ENCODE results near the gene PLEKHA1. TPM values are rescaled to one million over a fixed set of nuclear protein-coding genes. Genes with fewer than 3 reads are reported as not detected.

Gene PLEKHA1
- total RNA-seq, 1 experiment from 2014 or later = 7.3 TPM

DNA sequence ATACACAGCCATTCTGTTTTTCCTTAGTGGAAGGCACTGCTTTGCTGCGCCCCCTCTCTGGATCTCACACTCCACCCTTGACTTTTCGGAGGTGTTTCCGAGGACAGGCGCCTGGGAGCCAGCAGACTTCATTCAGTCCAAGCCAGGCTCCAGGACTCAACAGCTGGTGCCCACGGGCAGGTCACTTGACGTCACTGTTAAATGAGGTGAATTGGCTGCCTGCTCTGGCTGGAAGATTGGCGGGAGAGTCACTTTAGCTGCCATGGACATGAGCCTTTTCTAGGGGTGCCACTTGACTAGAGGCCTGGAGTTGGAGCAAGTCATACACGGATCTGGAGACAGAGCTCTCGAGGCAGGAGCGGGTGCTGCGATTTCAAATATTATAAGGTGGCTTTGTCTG is 90.1 kb downstream of the PLEKHA1 start:
- Histone ChIP-seq H3K79me2 (ENCODE audit: low read length) (no peaks in the 10 kb centered on the region), H2AFZ (ENCODE audit: low read length) (no peak overlapping the region), H3K4me2 (ENCODE audit: low read depth, low read length, poor library complexity, severe bottlenecking) (no peak overlapping the region), H3K9ac (ENCODE audit: low read length) (no peak overlapping the region), H3K27me3 (ENCODE audit: low read length) (no peaks in the 10 kb centered on the region), H3K9me3 (ENCODE audit: low read length) (no peaks in the 10 kb centered on the region), H3K9me2 (replicated peaks; ENCODE audit: insufficient read depth, low read length) (no peaks in the 10 kb centered on the region), H3K4me3 (ENCODE audit: low read length) (no peak overlapping the region), H3K27ac (ENCODE audit: low read length) (no peak overlapping the region), H3K36me3 (ENCODE audit: insufficient read depth, low read length) (no peaks in the 10 kb centered on the region), H4K20me1 (ENCODE audit: insufficient read depth, low read depth, low read length) (no peaks in the 10 kb centered on the region), H3K4me1 (ENCODE audit: low read length) (no peaks in the 10 kb centered on the region)
- DNase-seq = no peak

DNA sequence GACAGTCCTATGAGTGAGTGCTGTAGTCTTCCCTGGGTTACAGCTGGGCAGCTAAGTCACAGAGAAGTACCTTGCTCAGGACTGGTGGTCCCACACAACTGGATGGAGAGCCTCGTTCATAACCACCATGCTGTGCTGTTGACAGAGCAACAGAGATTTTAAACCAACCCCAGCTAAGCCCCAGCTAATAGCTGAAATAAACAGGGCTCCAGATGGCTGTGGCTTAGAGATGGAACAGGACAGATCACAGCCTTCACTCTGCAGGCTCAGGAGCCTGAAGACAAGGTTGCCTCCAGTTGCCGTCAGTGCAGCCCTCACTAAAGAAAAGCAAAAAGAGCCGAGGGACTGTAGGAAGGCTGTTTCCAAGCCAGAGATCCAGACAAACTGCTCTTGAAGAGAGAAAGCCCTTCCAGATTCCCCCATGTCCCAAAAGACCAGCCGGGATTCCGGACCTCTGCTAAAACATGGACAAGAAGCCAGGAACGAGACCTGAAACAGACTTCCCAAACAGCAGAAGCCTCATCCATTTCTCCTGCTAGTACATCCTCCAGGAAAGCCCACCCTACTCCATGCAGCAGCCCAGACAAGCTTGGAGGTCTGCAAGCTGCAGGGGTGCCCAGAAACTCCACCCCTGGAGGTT is 91.0 kb downstream of the PLEKHA1 start:
- Histone ChIP-seq H3K4me2 (ENCODE audit: low read depth, low read length, poor library complexity, severe bottlenecking) (no peak overlapping the region), H3K27ac (ENCODE audit: low read length) (no peak overlapping the region), H3K27me3 (ENCODE audit: low read length) (no peaks in the 10 kb centered on the region), H3K36me3 (ENCODE audit: insufficient read depth, low read length) (no peaks in the 10 kb centered on the region), H3K9me2 (replicated peaks; ENCODE audit: insufficient read depth, low read length) (no peaks in the 10 kb centered on the region), H3K9me3 (ENCODE audit: low read length) (no peaks in the 10 kb centered on the region), H3K79me2 (ENCODE audit: low read length) (no peaks in the 10 kb centered on the region), H3K4me1 (ENCODE audit: low read length) (no peaks in the 10 kb centered on the region), H3K4me3 (ENCODE audit: low read length) (no peak overlapping the region), H2AFZ (ENCODE audit: low read length) (no peak overlapping the region), H3K9ac (ENCODE audit: low read length) (no peak overlapping the region), H4K20me1 (ENCODE audit: insufficient read depth, low read depth, low read length) (no peaks in the 10 kb centered on the region)
- DNase-seq = no peak

DNA sequence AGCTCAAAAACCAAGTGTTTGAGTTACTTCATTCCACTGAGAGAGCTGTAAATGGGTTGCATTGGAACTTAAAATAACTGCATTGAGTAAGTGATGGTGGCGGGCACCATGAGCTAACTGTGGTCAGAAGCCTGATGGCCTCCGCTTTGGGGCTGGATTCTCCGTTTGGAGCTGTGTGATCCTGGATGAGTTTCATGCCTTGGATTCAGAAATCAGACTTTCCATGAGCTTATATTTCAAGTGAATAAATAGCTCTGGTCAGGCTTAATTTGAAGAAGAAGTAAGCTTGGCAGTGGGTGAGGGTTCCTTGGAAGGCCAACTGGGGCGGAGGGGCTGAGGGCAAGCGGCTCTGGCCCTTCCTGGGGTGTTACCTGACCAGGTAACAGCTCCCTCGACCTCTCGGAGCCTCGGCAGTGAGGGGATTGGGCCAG is 92.5 kb downstream of the PLEKHA1 start:
- Histone ChIP-seq H3K9me3 (ENCODE audit: low read length) (no peaks in the 10 kb centered on the region), H3K9me2 (replicated peaks; ENCODE audit: insufficient read depth, low read length) (no peaks in the 10 kb centered on the region), H3K27me3 (ENCODE audit: low read length) (no peaks in the 10 kb centered on the region), H4K20me1 (ENCODE audit: insufficient read depth, low read depth, low read length) (no peaks in the 10 kb centered on the region), H3K79me2 (ENCODE audit: low read length) (no peaks in the 10 kb centered on the region), H3K4me1 (ENCODE audit: low read length) (no peaks in the 10 kb centered on the region), H2AFZ (ENCODE audit: low read length) (no peak overlapping the region), H3K36me3 (ENCODE audit: insufficient read depth, low read length) (no peaks in the 10 kb centered on the region), H3K9ac (ENCODE audit: low read length) (no peak overlapping the region), H3K4me3 (ENCODE audit: low read length) (no peak overlapping the region), H3K27ac (ENCODE audit: low read length) (no peak overlapping the region), H3K4me2 (ENCODE audit: low read depth, low read length, poor library complexity, severe bottlenecking) (no peak overlapping the region)
- no peak for DNase-seq

DNA sequence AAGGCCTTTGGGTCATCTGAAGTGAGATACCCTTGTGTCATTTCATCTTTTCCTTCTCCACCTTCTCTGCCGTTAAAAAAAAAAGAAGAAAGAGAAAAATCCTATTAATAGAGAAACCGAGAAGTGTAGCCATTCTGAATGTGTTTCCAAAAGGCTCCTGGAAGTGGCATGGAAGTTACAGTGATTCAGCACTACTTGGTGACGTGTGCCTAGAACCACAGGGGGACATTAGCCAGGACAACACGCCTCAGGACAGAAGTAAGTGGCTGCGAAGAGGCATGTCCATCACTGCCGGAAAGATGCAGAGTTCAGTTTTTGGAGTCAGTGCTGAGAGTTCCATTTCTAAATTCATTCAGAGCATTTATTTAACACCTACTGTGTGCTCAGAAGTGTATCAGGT is 93.2 kb downstream of the PLEKHA1 start:
- no peaks in the 10 kb centered on the region for H3K79me2 ChIP-seq (ENCODE audit: low read length)
- H3K36me3 ChIP-seq (ENCODE audit: insufficient read depth, low read length) = no peaks in the 10 kb centered on the region
- no peaks in the 10 kb centered on the region for H3K27me3 ChIP-seq (ENCODE audit: low read length)
- DNase-seq = no peak
- no peak overlapping the region for H3K4me3 ChIP-seq (ENCODE audit: low read length)
- H2AFZ ChIP-seq (ENCODE audit: low read length) = no peak overlapping the region
- no peak overlapping the region for H3K4me2 ChIP-seq (ENCODE audit: low read depth, low read length, poor library complexity, severe bottlenecking)
- H4K20me1 ChIP-seq (ENCODE audit: insufficient read depth, low read depth, low read length) = no peaks in the 10 kb centered on the region
- no peak overlapping the region for H3K9ac ChIP-seq (ENCODE audit: low read length)
- no peaks in the 10 kb centered on the region for H3K4me1 ChIP-seq (ENCODE audit: low read length)
- no peaks in the 10 kb centered on the region for H3K9me2 ChIP-seq (replicated peaks; ENCODE audit: insufficient read depth, low read length)
- no peak overlapping the region for H3K27ac ChIP-seq (ENCODE audit: low read length)
- H3K9me3 ChIP-seq (ENCODE audit: low read length) = no peaks in the 10 kb centered on the region

DNA sequence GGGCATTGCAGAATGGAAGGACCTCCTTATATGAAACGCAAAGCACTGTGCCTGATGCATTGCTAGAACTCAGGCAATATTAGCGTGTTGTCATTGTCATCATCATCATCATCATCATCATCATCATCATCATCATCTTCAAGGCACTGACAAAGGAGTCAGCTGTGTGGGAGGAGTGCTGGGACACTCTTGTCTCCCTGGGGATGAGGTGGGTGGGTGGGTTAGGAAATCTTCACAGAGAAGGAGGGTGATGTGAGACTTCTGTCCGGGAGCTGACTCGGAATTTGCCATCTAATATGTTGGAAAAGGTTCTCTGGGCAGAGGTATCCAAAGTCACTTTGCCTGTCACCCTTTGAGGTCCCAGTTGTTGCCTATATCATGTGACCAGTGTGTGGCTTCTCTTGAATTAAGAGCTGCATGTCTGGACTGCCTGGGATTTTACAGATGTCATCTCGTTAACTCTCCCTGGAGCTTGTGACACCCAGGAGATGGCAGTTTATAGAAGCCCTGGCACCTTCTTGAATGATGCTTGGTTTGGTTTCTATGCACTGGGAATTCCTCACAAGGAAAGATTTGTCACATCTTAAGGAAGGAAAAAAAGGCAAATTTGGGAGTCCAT is 93.9 kb downstream of the PLEKHA1 start:
- no peaks in the 10 kb centered on the region for H4K20me1 ChIP-seq (ENCODE audit: insufficient read depth, low read depth, low read length)
- no peak overlapping the region for H3K4me3 ChIP-seq (ENCODE audit: low read length)
- no peak for DNase-seq
- H3K36me3 ChIP-seq (ENCODE audit: insufficient read depth, low read length) = no peaks in the 10 kb centered on the region
- no peak overlapping the region for H3K4me2 ChIP-seq (ENCODE audit: low read depth, low read length, poor library complexity, severe bottlenecking)
- H3K27me3 ChIP-seq (ENCODE audit: low read length) = no peaks in the 10 kb centered on the region
- no peaks in the 10 kb centered on the region for H3K9me3 ChIP-seq (ENCODE audit: low read length)
- no peaks in the 10 kb centered on the region for H3K79me2 ChIP-seq (ENCODE audit: low read length)
- no peaks in the 10 kb centered on the region for H3K9me2 ChIP-seq (replicated peaks; ENCODE audit: insufficient read depth, low read length)
- no peak overlapping the region for H2AFZ ChIP-seq (ENCODE audit: low read length)
- H3K9ac ChIP-seq (ENCODE audit: low read length) = no peak overlapping the region
- no peak overlapping the region for H3K27ac ChIP-seq (ENCODE audit: low read length)
- no peaks in the 10 kb centered on the region for H3K4me1 ChIP-seq (ENCODE audit: low read length)

DNA sequence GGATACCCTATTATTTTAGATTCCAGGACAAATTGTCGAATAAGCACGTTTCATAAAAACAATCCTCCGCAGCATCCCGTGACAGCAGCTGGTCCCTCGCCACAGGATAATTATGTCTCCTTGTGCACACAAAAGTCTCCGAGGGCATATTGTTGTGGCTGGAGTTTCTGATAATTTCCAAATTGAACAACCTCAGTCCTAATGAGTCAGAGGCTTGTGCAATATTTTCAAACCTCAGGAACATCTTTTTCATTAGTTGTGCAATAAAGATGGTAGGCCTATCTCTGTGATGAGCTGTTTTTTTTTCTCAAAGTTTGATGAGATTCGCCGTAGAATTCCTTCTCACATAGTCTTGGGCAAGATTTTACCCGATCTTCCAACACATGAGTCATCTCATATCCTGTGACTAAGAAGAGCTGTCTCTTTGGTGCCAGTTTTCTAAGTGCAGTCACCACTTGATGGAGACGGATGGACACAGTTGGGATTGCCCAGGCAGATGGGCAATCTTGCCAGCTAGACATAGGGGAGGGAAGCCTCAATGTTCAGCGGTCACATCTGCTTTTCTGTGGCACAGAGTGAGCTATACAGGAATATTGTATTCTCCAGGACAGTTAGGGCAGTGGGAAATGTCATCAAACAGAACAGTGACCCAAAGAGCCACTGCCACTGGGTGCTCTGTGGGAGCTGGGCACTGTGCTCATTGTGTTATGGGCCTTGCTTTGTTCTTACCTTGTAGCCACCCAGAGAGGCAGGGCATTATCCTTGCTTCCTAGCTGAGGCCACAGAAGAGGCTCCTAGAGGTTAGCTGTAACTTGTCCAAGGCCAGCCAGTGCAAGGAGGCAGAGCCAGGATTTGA is 94.6 kb downstream of the PLEKHA1 start:
- H3K36me3 ChIP-seq (ENCODE audit: insufficient read depth, low read length) = no peaks in the 10 kb centered on the region
- H3K4me3 ChIP-seq (ENCODE audit: low read length) = no peak overlapping the region
- H3K27ac ChIP-seq (ENCODE audit: low read length) = no peak overlapping the region
- H3K27me3 ChIP-seq (ENCODE audit: low read length) = no peaks in the 10 kb centered on the region
- no peaks in the 10 kb centered on the region for H3K4me1 ChIP-seq (ENCODE audit: low read length)
- no peaks in the 10 kb centered on the region for H3K79me2 ChIP-seq (ENCODE audit: low read length)
- H3K9ac ChIP-seq (ENCODE audit: low read length) = no peak overlapping the region
- no peaks in the 10 kb centered on the region for H3K9me2 ChIP-seq (replicated peaks; ENCODE audit: insufficient read depth, low read length)
- no peak for DNase-seq
- no peak overlapping the region for H2AFZ ChIP-seq (ENCODE audit: low read length)
- H3K4me2 ChIP-seq (ENCODE audit: low read depth, low read length, poor library complexity, severe bottlenecking) = no peak overlapping the region
- H3K9me3 ChIP-seq (ENCODE audit: low read length) = no peaks in the 10 kb centered on the region
- no peaks in the 10 kb centered on the region for H4K20me1 ChIP-seq (ENCODE audit: insufficient read depth, low read depth, low read length)

DNA sequence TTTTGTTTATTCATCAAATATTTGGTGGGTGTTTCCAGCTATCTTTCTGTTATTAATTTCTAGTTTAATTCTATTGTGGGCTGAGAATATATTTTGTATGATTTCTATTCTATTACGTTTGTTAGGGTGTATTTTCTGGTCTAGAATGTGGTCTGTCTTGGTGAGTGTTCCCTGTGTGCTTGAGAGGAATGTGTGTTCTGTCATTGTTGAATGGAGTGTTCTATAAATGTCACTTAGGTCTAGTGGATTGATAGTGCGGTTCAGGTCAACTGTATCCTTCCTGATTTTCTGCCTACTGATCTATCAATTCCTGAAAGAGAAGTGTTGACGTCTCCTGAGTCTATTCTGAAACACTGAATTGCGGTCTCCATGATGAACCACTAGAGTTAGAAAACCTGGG is 95.3 kb downstream of the PLEKHA1 start:
- DNase-seq = no peak
- no peaks in the 10 kb centered on the region for H3K27me3 ChIP-seq (ENCODE audit: low read length)
- no peaks in the 10 kb centered on the region for H3K36me3 ChIP-seq (ENCODE audit: insufficient read depth, low read length)
- H4K20me1 ChIP-seq (ENCODE audit: insufficient read depth, low read depth, low read length) = no peaks in the 10 kb centered on the region
- H3K4me3 ChIP-seq (ENCODE audit: low read length) = no peak overlapping the region
- H3K27ac ChIP-seq (ENCODE audit: low read length) = no peak overlapping the region
- no peaks in the 10 kb centered on the region for H3K4me1 ChIP-seq (ENCODE audit: low read length)
- no peak overlapping the region for H3K4me2 ChIP-seq (ENCODE audit: low read depth, low read length, poor library complexity, severe bottlenecking)
- H3K9me2 ChIP-seq (replicated peaks; ENCODE audit: insufficient read depth, low read length) = no peaks in the 10 kb centered on the region
- no peak overlapping the region for H3K9ac ChIP-seq (ENCODE audit: low read length)
- no peak overlapping the region for H2AFZ ChIP-seq (ENCODE audit: low read length)
- no peaks in the 10 kb centered on the region for H3K79me2 ChIP-seq (ENCODE audit: low read length)
- H3K9me3 ChIP-seq (ENCODE audit: low read length) = no peaks in the 10 kb centered on the region

DNA sequence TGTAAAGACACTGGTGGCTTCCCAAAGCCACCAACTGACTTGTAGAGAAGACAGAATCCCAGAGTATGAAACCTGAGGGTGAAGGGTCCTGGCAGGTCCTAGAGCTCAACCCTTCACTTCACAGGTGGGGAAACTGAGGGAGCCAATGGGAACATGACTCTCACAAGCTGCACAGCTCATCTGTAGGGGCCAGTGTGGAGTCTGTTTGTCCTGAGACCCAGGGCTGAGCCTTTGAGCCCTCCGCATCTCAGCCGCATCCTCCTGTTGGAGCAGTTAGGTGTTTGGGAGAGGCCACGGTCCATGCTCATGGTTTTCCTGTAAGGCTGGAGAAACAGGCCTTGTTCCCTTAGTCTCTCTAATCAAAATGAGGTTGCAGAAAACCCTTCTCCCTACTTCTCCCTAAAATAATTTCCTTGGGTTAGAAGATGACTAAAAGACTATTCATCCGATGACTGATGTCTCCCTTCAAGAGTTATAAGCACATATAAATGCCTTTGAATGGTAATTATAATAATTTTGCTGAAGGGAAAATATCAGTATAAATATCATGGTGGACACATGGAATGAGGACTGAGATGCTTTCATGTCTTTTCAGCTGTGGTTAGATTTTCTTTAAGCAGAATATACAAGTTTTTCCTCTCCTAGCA is 97.1 kb downstream of the PLEKHA1 start:
- H3K27ac ChIP-seq (ENCODE audit: low read length) = no peak overlapping the region
- no peaks in the 10 kb centered on the region for H3K79me2 ChIP-seq (ENCODE audit: low read length)
- no peak overlapping the region for H3K9ac ChIP-seq (ENCODE audit: low read length)
- H3K4me2 ChIP-seq (ENCODE audit: low read depth, low read length, poor library complexity, severe bottlenecking) = no peak overlapping the region
- no peaks in the 10 kb centered on the region for H3K9me3 ChIP-seq (ENCODE audit: low read length)
- no peaks in the 10 kb centered on the region for H3K9me2 ChIP-seq (replicated peaks; ENCODE audit: insufficient read depth, low read length)
- DNase-seq = no peak
- H2AFZ ChIP-seq (ENCODE audit: low read length) = no peak overlapping the region
- no peaks in the 10 kb centered on the region for H4K20me1 ChIP-seq (ENCODE audit: insufficient read depth, low read depth, low read length)
- H3K4me3 ChIP-seq (ENCODE audit: low read length) = no peak overlapping the region
- H3K4me1 ChIP-seq (ENCODE audit: low read length) = no peaks in the 10 kb centered on the region
- no peaks in the 10 kb centered on the region for H3K27me3 ChIP-seq (ENCODE audit: low read length)
- H3K36me3 ChIP-seq (ENCODE audit: insufficient read depth, low read length) = no peaks in the 10 kb centered on the region

Data from Karpas-422 (cell line).